ENCODE results near the gene STX7. TPM values are rescaled to one million over a fixed set of nuclear protein-coding genes. Genes with fewer than 3 reads are reported as not detected.

The STX7 gene
- total and polyA plus RNA-seq, 8 donors: 8.6 to 39.3 (median 30.3) TPM

- no peak overlapping the region for H3K4me3 ChIP-seq
- peak overlapping the region in 1 of 5 donors; percentile 15 for H3K27ac ChIP-seq
- peaks cover 0 to 8% (median 2%) of the 10 kb centered on the region in 4 donors for H3K36me3 ChIP-seq
- TF ChIP-seq CTCF (IDR thresholded peaks at IDR 0.05) (no peak), EP300 (IDR thresholded peaks at IDR 0.05) (no peak), POLR2A (IDR thresholded peaks at IDR 0.05) (no peak), POLR2AphosphoS5 (IDR thresholded peaks at IDR 0.05) (no peak)
- H3K9me3 ChIP-seq: no peaks in the 10 kb centered on the region
- peaks cover 0 to 49% (median 21%) of the 10 kb centered on the region in 4 donors for H3K4me1 ChIP-seq
- peak in 1 of 2 donors; percentile 57 for DNase-seq
- intact Hi-C loops (cut with DNase I; ENCODE audit: low total_unique reads): loop anchor here (10.0 kb wide), 1 partner anchor 178 kb away; no protein-coding TSS in a partner anchor
- H3K27me3 ChIP-seq: no peaks in the 10 kb centered on the region
- 66 to 81% (median 79%) methylated on average over 2 of the region's 2 CpGs for WGBS, 5 donors
These were observed 30.3 kb downstream of the STX7 start for GRCh38 chr6:132482581-132482980.

- H3K4me1 ChIP-seq: peaks cover 0 to 55% (median 23%) of the 10 kb centered on the region in 4 donors
- no peak overlapping the region for H3K27ac ChIP-seq
- peaks cover 0 to 4% (median under 1%) of the 10 kb centered on the region in 4 donors for H3K36me3 ChIP-seq
- H3K9me3 ChIP-seq: no peaks in the 10 kb centered on the region
- intact Hi-C loops (cut with DNase I; ENCODE audit: low total_unique reads): loop anchor here (10.0 kb wide), 1 partner anchor 176 kb away; no protein-coding TSS in a partner anchor
- no peak for DNase-seq
- no peaks in the 10 kb centered on the region for H3K27me3 ChIP-seq
- TF ChIP-seq EP300 (IDR thresholded peaks at IDR 0.05) (no peak), POLR2A (IDR thresholded peaks at IDR 0.05) (no peak), POLR2AphosphoS5 (IDR thresholded peaks at IDR 0.05) (no peak), CTCF (IDR thresholded peaks at IDR 0.05) (no peak)
- H3K4me3 ChIP-seq: no peak overlapping the region
These were observed 31.7 kb downstream of the STX7 start for GRCh38 chr6:132481189-132481588.

- intact Hi-C loops (cut with DNase I; ENCODE audit: low total_unique reads): no loop called here
These were observed 33.8 kb downstream of the STX7 start for GRCh38 chr6:132479131-132479530.

GRCh38 chr6:132478674-132479073 lies 34.2 kb downstream of the STX7 start:
- H3K27me3 ChIP-seq: no peaks in the 10 kb centered on the region
- H3K4me3 ChIP-seq: no peak overlapping the region
- H3K27ac ChIP-seq: no peak overlapping the region
- peaks cover 0 to 45% (median 14%) of the 10 kb centered on the region in 4 donors for H3K4me1 ChIP-seq
- no peaks in the 10 kb centered on the region for H3K9me3 ChIP-seq
- DNase-seq: no peak
- WGBS, 5 donors: 84 to 92% (median 90%) methylated on average over 5 of the region's 5 CpGs
- peaks cover 0 to 10% (median 4%) of the 10 kb centered on the region in 4 donors for H3K36me3 ChIP-seq
- intact Hi-C loops (cut with DNase I; ENCODE audit: low total_unique reads): no loop called here
- TF ChIP-seq POLR2AphosphoS5 (IDR thresholded peaks at IDR 0.05): no peak

More at GRCh38 chr6:132479131-132479530, 33.8 kb downstream of the STX7 start:
- peaks cover 0 to 50% (median 19%) of the 10 kb centered on the region in 4 donors for H3K4me1 ChIP-seq
- no peak overlapping the region for H3K27ac ChIP-seq
- no peaks in the 10 kb centered on the region for H3K27me3 ChIP-seq
- DNase-seq: no peak
- H3K36me3 ChIP-seq: peaks cover 0 to 10% (median 4%) of the 10 kb centered on the region in 4 donors
- WGBS, 5 donors: 92 to 100% (median 96%) methylated on average over 2 of the region's 2 CpGs
- no peak overlapping the region for H3K4me3 ChIP-seq
- TF ChIP-seq CTCF (IDR thresholded peaks at IDR 0.05): no peak
- TF ChIP-seq POLR2A (IDR thresholded peaks at IDR 0.05): no peak
- TF ChIP-seq POLR2AphosphoS5 (IDR thresholded peaks at IDR 0.05): no peak
- no peak for TF ChIP-seq EP300 (IDR thresholded peaks at IDR 0.05)
- no peaks in the 10 kb centered on the region for H3K9me3 ChIP-seq

GRCh38 chr6:132478266-132478665 lies 34.6 kb downstream of the STX7 start:
- Histone ChIP-seq H3K9me3 (no peaks in the 10 kb centered on the region), H3K4me1 (peaks cover 0 to 41% (median 11%) of the 10 kb centered on the region in 4 donors), H3K27me3 (no peaks in the 10 kb centered on the region), H3K27ac (no peak overlapping the region), H3K4me3 (no peak overlapping the region), H3K36me3 (peaks cover 0 to 10% (median 4%) of the 10 kb centered on the region in 4 donors)
- TF ChIP-seq POLR2A (IDR thresholded peaks at IDR 0.05): no peak
- no peak for TF ChIP-seq POLR2AphosphoS5 (IDR thresholded peaks at IDR 0.05)
- TF ChIP-seq EP300 (IDR thresholded peaks at IDR 0.05): no peak
- TF ChIP-seq CTCF (IDR thresholded peaks at IDR 0.05): no peak
- intact Hi-C loops (cut with DNase I; ENCODE audit: low total_unique reads): no loop called here
- WGBS, 5 donors: 65 to 97% (median 93%) methylated on average over 2 of the region's 2 CpGs
- no peak for DNase-seq

All from stomach (tissue), 9 donors.